ENCODE data around the gene STK32C.

Gene STK32C

GRCh38 chr10:132237396-132237795, 70.4 kb downstream of the STK32C start:
- DNase-seq (ENCODE audit: low read depth), result no peak
- TF ChIP-seq CTCF (IDR thresholded peaks at IDR 0.05; ENCODE audit: insufficient read depth, low read depth, low read length, missing control alignments), result no peak
- no peak overlapping the region for H3K4me3 ChIP-seq (ENCODE audit: low read depth, low read length)

- DNase-seq (ENCODE audit: low read depth), result no peak
- no peak overlapping the region for H3K4me3 ChIP-seq (ENCODE audit: low read depth, low read length)
- TF ChIP-seq CTCF (IDR thresholded peaks at IDR 0.05; ENCODE audit: insufficient read depth, low read depth, low read length, missing control alignments), result no peak
Measured at GRCh38 chr10:132236881-132237280, 70.9 kb downstream of the STK32C start.

GRCh38 chr10:132236161-132236560, 71.6 kb downstream of the STK32C start:
- no peak overlapping the region for H3K4me3 ChIP-seq (ENCODE audit: low read depth, low read length)
- DNase-seq (ENCODE audit: low read depth), result no peak
- no peak for TF ChIP-seq CTCF (IDR thresholded peaks at IDR 0.05; ENCODE audit: insufficient read depth, low read depth, low read length, missing control alignments)

- TF ChIP-seq CTCF (IDR thresholded peaks at IDR 0.05; ENCODE audit: insufficient read depth, low read depth, low read length, missing control alignments), result no peak
- DNase-seq (ENCODE audit: low read depth), result no peak
- H3K4me3 ChIP-seq (ENCODE audit: low read depth, low read length), result no peak overlapping the region
Measured at GRCh38 chr10:132234860-132235259, 72.9 kb downstream of the STK32C start.

GRCh38 chr10:132233501-132234085, 74.2 kb downstream of the STK32C start:
- H3K4me3 ChIP-seq (ENCODE audit: low read depth, low read length), result no peak overlapping the region
- TF ChIP-seq CTCF (IDR thresholded peaks at IDR 0.05; ENCODE audit: insufficient read depth, low read depth, low read length, missing control alignments), result no peak
- DNase-seq (ENCODE audit: low read depth), result no peak

- no peak for DNase-seq (ENCODE audit: low read depth)
- TF ChIP-seq CTCF (IDR thresholded peaks at IDR 0.05; ENCODE audit: insufficient read depth, low read depth, low read length, missing control alignments), result no peak
- H3K4me3 ChIP-seq (ENCODE audit: low read depth, low read length), result no peak overlapping the region
Measured at GRCh38 chr10:132232981-132233380, 74.8 kb downstream of the STK32C start.

Data from GM12865 (cell line).